GM12878 (cell line): ENCODE results near the gene GCNT1. TPM values are rescaled to one million over a fixed set of nuclear protein-coding genes. Genes with fewer than 3 reads are reported as not detected.

Experiments used
- ATAC-seq: fragments of 200-7000 bp; cut with Tn5 transposase; 3 replicates; pipeline ENCODE4 v1.9.1; 2020; ENCODE audit warnings: mild to moderate bottlenecking, moderate library complexity
- BruUV-seq: library from RNA; stranded (reverse); fragments of 400-500 nt; replicated peaks from 2 replicates; lab custom pipeline; 2021; lab: Mats Ljungman, UMichigan
- CTCF ChIA-PET: fragments of 300-600 bp; sonication (Branson Sonifier 250); formaldehyde crosslinking; extraction: SDS; loops from one replicate; lab custom pipeline; 2021; ENCODE audit warnings: inconsistent platforms; lab: Yijun Ruan, JAX
- POLR2A ChIA-PET: fragments of 350-600 bp; formaldehyde crosslinking; extraction: SDS; loops from one replicate; lab custom pipeline; 2021; ENCODE audit warnings: inconsistent platforms; lab: Charles Lee
- RAD21 ChIA-PET: fragments of 300-600 bp; sonication (Branson Sonifier 250); formaldehyde crosslinking; loops from one replicate; lab custom pipeline; 2023; ENCODE audit warnings: antibody characterized with exemption; ENCODE audit not compliant: unreplicated experiment; lab: Charles Lee
- SMC1A ChIA-PET: fragments of 300-600 bp; sonication (Branson Sonifier 250); formaldehyde crosslinking; loops from one replicate; lab custom pipeline; 2023; ENCODE audit not compliant: unreplicated experiment, uncharacterized antibody; lab: Charles Lee
- DNase-seq: peaks from one replicate; pipeline ENCODE4 v3.0.0-alpha.2; 2011; ENCODE audit warnings: low read depth, low spot score
- FAIRE-seq: peaks from 3 replicates; lab custom pipeline; 2011; peaks lifted over from hg19 to GRCh38; lab: Jason Lieb, UNC
- H2AFZ ChIP-seq: 2 replicates; pipeline ENCODE4 v1.6.0; 2011; ENCODE audit warnings: low read depth, low read length, control low read depth; ENCODE audit not compliant: control insufficient read depth
- H3K27ac ChIP-seq: 2 replicates; pipeline ENCODE4 v1.5.1; 2011; ENCODE audit warnings: control low read depth; ENCODE audit not compliant: control insufficient read depth, insufficient read depth
- H3K27me3 ChIP-seq, 2 experiments: replicated peaks in 1 of 2; 2 replicates each; pipeline versions ENCODE4 v1.6.0 to v1.6.1; 2011; ENCODE audit warnings: low read length in 1 of 2; ENCODE audit not compliant: control insufficient read depth in 2 of 2, insufficient read depth in 2 of 2
- H3K36me3 ChIP-seq, 2 experiments: 2 replicates each; pipeline ENCODE4 v1.5.1; 2011; ENCODE audit warnings: low read length in 1 of 2; ENCODE audit not compliant: control insufficient read depth in 2 of 2, insufficient read depth in 2 of 2
- H3K4me1 ChIP-seq: 2 replicates; pipeline ENCODE4 v1.6.1; 2011; ENCODE audit warnings: mild to moderate bottlenecking, low read length, moderate library complexity, mixed read lengths; ENCODE audit not compliant: control insufficient read depth, insufficient read depth
- H3K4me2 ChIP-seq: 2 replicates; pipeline ENCODE4 v1.6.0; 2011; ENCODE audit warnings: control low read depth; ENCODE audit not compliant: control insufficient read depth, insufficient read depth
- H3K4me3 ChIP-seq: fragments of 200-600 bp; sonication (generic); 2 replicates; pipeline ENCODE4 v1.5.1; 2016
- H3K79me2 ChIP-seq: 2 replicates; pipeline ENCODE4 v1.6.0; 2011; ENCODE audit warnings: low read length; ENCODE audit not compliant: control insufficient read depth, insufficient read depth
- H3K9ac ChIP-seq: 2 replicates; pipeline ENCODE4 v1.8.0; 2011; ENCODE audit warnings: low read length, control low read depth, mixed read lengths; ENCODE audit not compliant: control insufficient read depth, insufficient read depth
- H3K9me3 ChIP-seq: replicated peaks from 3 replicates; pipeline ENCODE4 v1.5.1; 2011; ENCODE audit warnings: mild to moderate bottlenecking, low read length; ENCODE audit not compliant: control insufficient read depth, insufficient read depth
- H4K20me1 ChIP-seq: 2 replicates; pipeline ENCODE4 v1.6.0; 2011; ENCODE audit not compliant: control insufficient read depth, insufficient read depth
- BMI1 ChIP-seq: fragments of 450-650 bp; IDR thresholded peaks from 2 replicates; pipeline ENCODE4 v1.6.1; 2016; ENCODE audit warnings: mild to moderate bottlenecking, moderate library complexity, borderline replicate concordance
- CBX3 ChIP-seq: fragments of 200-600 bp; sonication (generic); IDR thresholded peaks from 2 replicates; pipeline ENCODE4 v1.6.1; 2016; ENCODE audit warnings: low read depth, borderline replicate concordance
- HDAC2 ChIP-seq: fragments of 200-600 bp; sonication (generic); IDR thresholded peaks from 2 replicates; pipeline ENCODE4 v1.6.1; 2017
- IKZF2 ChIP-seq, 2 experiments: fragments of 450-650 bp; IDR thresholded peaks; 2 replicates each; pipeline ENCODE4 v1.6.1; 2017; ENCODE audit warnings: mild to moderate bottlenecking in 2 of 2, moderate library complexity in 2 of 2
- JUND ChIP-seq: IDR thresholded peaks from 2 replicates; pipeline ENCODE4 v1.6.1; 2012; ENCODE audit warnings: low read depth, mild to moderate bottlenecking, low read length, improper control_type of control experiment, moderate library complexity
- NFIC ChIP-seq: IDR thresholded peaks from 2 replicates; pipeline ENCODE4 v1.6.1; 2012; ENCODE audit warnings: low read depth, mild to moderate bottlenecking, inconsistent platforms, low read length, moderate library complexity
- PML ChIP-seq: IDR thresholded peaks from 2 replicates; pipeline ENCODE4 v1.6.1; 2012; ENCODE audit warnings: low read length, inconsistent platforms
- POLR2AphosphoS2 ChIP-seq: IDR thresholded peaks from 2 replicates; pipeline ENCODE4 v1.6.1; 2011; ENCODE audit warnings: low read depth, mild to moderate bottlenecking, low read length, improper control_type of control experiment, moderate library complexity
- RAD21 ChIP-seq: IDR thresholded peaks from 2 replicates; pipeline ENCODE4 v1.6.1; 2011; ENCODE audit warnings: mild to moderate bottlenecking, low read depth, low read length, moderate library complexity; ENCODE audit not compliant: insufficient read depth
- RAD51 ChIP-seq: fragments of 450-650 bp; IDR thresholded peaks from 2 replicates; pipeline ENCODE4 v1.6.1; 2016; ENCODE audit warnings: moderate library complexity, mild to moderate bottlenecking, inconsistent platforms
- SIX5 ChIP-seq: IDR thresholded peaks from 2 replicates; pipeline ENCODE4 v1.6.1; 2011; ENCODE audit warnings: mild to moderate bottlenecking, low read depth, low read length, moderate library complexity; ENCODE audit not compliant: severe bottlenecking
- SMC3 ChIP-seq: IDR thresholded peaks from 2 replicates; pipeline ENCODE4 v1.6.1; 2011; ENCODE audit warnings: low read length, improper control_type of control experiment, borderline replicate concordance
- TBL1XR1 ChIP-seq: IDR thresholded peaks from 2 replicates; pipeline ENCODE4 v1.6.1; 2012; ENCODE audit warnings: low read depth, low read length, improper control_type of control experiment
- TCF3 ChIP-seq: IDR thresholded peaks from 2 replicates; pipeline ENCODE4 v1.6.1; 2012; ENCODE audit warnings: low read depth, mild to moderate bottlenecking, low read length, borderline replicate concordance; ENCODE audit not compliant: insufficient read depth
- ZNF274 ChIP-seq: IDR thresholded peaks from one replicate; pipeline ENCODE4 v1.8.0; 2011; ENCODE audit not compliant: insufficient read length, insufficient read depth
- ZSCAN29 ChIP-seq: fragments of 450-650 bp; IDR thresholded peaks from 2 replicates; pipeline ENCODE4 v1.6.1; 2017; ENCODE audit warnings: mild to moderate bottlenecking, moderate library complexity
- in situ Hi-C: fragments of 300-500 bp; cut with MboI; formaldehyde crosslinking; loops from 9 replicates; pipeline ENCODE4 v1.14.3; 2018; ENCODE audit warnings: mixed read lengths
- intact Hi-C: fragments of 100-400 bp; cut with micrococcal nuclease; formaldehyde crosslinking; loops from one replicate; pipeline ENCODE4 v1.14.2; 2022; ENCODE audit not compliant: unreplicated experiment
- polyA plus RNA-seq, 11 experiments: library from polyadenylated mRNA; depleted of rRNA in 4 of 11; unstranded in 6 of 11; stranded (reverse) in 5 of 11; fragments of >200 nt; fragmentation: Nextera tagmentation in 4 of 11; fragmentation: Illumina TruSeq in 1 of 11; extraction: Ambion mirVana in 4 of 11; extraction: Trizol in 1 of 11; gene quantifications; 1 replicate in 1 of 11; 2 replicates in 10 of 11; pipeline versions ENCODE4 v1.2.1 to v1.2.3, GENCODE V29; 2011 to 2016; ENCODE audit warnings: inconsistent platforms in 2 of 11, missing spikeins in 2 of 11, low read depth in 1 of 11
- total RNA-seq, 4 experiments: library from RNA; depleted of rRNA in 3 of 4; stranded (reverse); fragments of >200 nt in 3 of 4; fragmentation: Illumina TruSeq in 1 of 4; extraction: Trizol in 1 of 4; gene quantifications; 2 replicates each; pipeline versions ENCODE4 v1.2.1 to v1.2.3, GENCODE V29; 2013 to 2021
- TF ChIP-seq, protein P1 (sequence below): fragments of 450-650 bp; IDR thresholded peaks from 2 replicates; pipeline ENCODE4 v1.6.1; 2017; ENCODE audit warnings: mild to moderate bottlenecking, moderate library complexity
- TF ChIP-seq, protein P2 (sequence below): fragments of 450-650 bp; IDR thresholded peaks from 2 replicates; pipeline ENCODE4 v1.6.1; 2016; ENCODE audit warnings: mild to moderate bottlenecking
- TF ChIP-seq, protein P3 (sequence below): fragments of 450-650 bp; IDR thresholded peaks from 2 replicates; pipeline ENCODE4 v1.6.1; 2017; ENCODE audit warnings: low read depth, mild to moderate bottlenecking, moderate library complexity

GCNT1 gene
- total and polyA plus RNA-seq, 10 of the 15 experiments (the other 5 are each of a cell fraction or from before 2014, with no cell fraction given): 2.8 to 17.8 (median 7.1) TPM

DNA sequence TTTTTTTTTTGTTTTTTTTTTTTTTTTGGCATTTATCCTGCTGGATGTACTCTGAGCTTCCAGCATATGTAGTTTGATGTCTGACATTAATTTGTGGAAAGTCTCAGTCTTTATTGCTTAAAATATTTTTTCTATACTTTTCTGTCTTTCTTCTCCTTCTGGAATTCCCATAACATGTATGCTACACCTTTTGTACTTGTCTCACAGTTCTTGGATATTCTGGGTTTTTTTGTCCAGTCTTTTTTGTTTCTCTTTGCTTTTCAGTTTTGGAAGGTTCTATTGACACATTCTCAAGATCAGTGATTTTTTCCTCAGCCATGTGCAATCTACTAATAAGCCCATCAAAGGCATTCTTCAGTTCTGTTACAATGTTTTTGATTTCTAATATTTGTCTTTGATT lies 45.3 kb upstream of the GCNT1 start:
- no TSS peak for BruUV-seq
- H3K9ac ChIP-seq: no peak overlapping the region
- intact Hi-C loops: loop anchor here (2.0 kb wide), 1 partner anchor 25 kb away; no protein-coding TSS in a partner anchor

More for the DNA sequence above, 45.3 kb upstream of the GCNT1 start:
- FAIRE-seq (no peak), DNase-seq (no peak), ATAC-seq (no peak)
- in situ Hi-C loops: no loop called here
- CTCF ChIA-PET: interaction anchor here (0.8 to 1.3 kb wide), 2 partner anchors 9 to 12 kb away, joined by 3 to 5 read pairs; no protein-coding TSS in a partner anchor
- SMC1A ChIA-PET: no interaction called here
- Histone ChIP-seq H3K4me2 (no peak overlapping the region), H3K79me2 (no peaks in the 10 kb centered on the region), H4K20me1 (no peaks in the 10 kb centered on the region), H2AFZ (no peak overlapping the region), H3K4me3 (no peak overlapping the region), H3K27ac (no peak overlapping the region), H3K9me3 (peaks cover 7% of the 10 kb centered on the region), H3K4me1 (peaks cover 15% of the 10 kb centered on the region; the same call in 1 of the 2 replicates)
- RAD21 ChIA-PET: interaction anchor here (0.6 to 0.7 kb wide), 2 partner anchors 13 to 21 kb away, joined by 3 read pairs; no protein-coding TSS in a partner anchor
- TF ChIP-seq RAD21: no peak
- TF ChIP-seq ZNF274: no peak
- TF ChIP-seq BMI1: no peak
- TF ChIP-seq PML: no peak
- no peak for TF ChIP-seq TBL1XR1
- no peak for TF ChIP-seq TCF3
- no peak for TF ChIP-seq RAD51
- no peak for TF ChIP-seq HDAC2
- TF ChIP-seq, protein P1, sequence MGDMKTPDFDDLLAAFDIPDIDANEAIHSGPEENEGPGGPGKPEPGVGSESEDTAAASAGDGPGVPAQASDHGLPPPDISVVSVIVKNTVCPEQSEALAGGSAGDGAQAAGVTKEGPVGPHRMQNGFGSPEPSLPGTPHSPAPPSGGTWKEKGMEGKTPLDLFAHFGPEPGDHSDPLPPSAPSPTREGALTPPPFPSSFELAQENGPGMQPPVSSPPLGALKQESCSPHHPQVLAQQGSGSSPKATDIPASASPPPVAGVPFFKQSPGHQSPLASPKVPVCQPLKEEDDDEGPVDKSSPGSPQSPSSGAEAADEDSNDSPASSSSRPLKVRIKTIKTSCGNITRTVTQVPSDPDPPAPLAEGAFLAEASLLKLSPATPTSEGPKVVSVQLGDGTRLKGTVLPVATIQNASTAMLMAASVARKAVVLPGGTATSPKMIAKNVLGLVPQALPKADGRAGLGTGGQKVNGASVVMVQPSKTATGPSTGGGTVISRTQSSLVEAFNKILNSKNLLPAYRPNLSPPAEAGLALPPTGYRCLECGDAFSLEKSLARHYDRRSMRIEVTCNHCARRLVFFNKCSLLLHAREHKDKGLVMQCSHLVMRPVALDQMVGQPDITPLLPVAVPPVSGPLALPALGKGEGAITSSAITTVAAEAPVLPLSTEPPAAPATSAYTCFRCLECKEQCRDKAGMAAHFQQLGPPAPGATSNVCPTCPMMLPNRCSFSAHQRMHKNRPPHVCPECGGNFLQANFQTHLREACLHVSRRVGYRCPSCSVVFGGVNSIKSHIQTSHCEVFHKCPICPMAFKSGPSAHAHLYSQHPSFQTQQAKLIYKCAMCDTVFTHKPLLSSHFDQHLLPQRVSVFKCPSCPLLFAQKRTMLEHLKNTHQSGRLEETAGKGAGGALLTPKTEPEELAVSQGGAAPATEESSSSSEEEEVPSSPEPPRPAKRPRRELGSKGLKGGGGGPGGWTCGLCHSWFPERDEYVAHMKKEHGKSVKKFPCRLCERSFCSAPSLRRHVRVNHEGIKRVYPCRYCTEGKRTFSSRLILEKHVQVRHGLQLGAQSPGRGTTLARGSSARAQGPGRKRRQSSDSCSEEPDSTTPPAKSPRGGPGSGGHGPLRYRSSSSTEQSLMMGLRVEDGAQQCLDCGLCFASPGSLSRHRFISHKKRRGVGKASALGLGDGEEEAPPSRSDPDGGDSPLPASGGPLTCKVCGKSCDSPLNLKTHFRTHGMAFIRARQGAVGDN: no peak
- TF ChIP-seq SIX5: no peak
- TF ChIP-seq SMC3: no peak
- no peak for TF ChIP-seq JUND
- TF ChIP-seq CBX3: no peak
- no peak for TF ChIP-seq POLR2AphosphoS2
- no peak for TF ChIP-seq IKZF2 (IDR thresholded peaks at IDR 0.05)
- TF ChIP-seq, protein P2, sequence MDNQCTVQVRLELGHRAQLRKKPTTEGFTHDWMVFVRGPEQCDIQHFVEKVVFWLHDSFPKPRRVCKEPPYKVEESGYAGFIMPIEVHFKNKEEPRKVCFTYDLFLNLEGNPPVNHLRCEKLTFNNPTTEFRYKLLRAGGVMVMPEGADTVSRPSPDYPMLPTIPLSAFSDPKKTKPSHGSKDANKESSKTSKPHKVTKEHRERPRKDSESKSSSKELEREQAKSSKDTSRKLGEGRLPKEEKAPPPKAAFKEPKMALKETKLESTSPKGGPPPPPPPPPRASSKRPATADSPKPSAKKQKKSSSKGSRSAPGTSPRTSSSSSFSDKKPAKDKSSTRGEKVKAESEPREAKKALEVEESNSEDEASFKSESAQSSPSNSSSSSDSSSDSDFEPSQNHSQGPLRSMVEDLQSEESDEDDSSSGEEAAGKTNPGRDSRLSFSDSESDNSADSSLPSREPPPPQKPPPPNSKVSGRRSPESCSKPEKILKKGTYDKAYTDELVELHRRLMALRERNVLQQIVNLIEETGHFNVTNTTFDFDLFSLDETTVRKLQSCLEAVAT: no peak
- TF ChIP-seq, protein P3, sequence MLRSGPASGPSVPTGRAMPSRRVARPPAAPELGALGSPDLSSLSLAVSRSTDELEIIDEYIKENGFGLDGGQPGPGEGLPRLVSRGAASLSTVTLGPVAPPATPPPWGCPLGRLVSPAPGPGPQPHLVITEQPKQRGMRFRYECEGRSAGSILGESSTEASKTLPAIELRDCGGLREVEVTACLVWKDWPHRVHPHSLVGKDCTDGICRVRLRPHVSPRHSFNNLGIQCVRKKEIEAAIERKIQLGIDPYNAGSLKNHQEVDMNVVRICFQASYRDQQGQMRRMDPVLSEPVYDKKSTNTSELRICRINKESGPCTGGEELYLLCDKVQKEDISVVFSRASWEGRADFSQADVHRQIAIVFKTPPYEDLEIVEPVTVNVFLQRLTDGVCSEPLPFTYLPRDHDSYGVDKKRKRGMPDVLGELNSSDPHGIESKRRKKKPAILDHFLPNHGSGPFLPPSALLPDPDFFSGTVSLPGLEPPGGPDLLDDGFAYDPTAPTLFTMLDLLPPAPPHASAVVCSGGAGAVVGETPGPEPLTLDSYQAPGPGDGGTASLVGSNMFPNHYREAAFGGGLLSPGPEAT: no peak
- TF ChIP-seq ZSCAN29: no peak
- TF ChIP-seq NFIC: no peak
- TF ChIP-seq, all 136 proteins: peak for 0
- Histone ChIP-seq H3K27me3 (no peaks in the 10 kb centered on the region), H3K36me3 (no peaks in the 10 kb centered on the region)
- POLR2A ChIA-PET: interaction anchor here (0.6 kb wide), 1 partner anchor 20 kb away, joined by 6 read pairs; no protein-coding TSS in a partner anchor
